ENCODE measurements around the gene SMAD6. TPM values are rescaled to one million over a fixed set of nuclear protein-coding genes. Genes with fewer than 3 reads are reported as not detected.
A peak's percentile ranks its signal among the peaks of the same experiment; 100 is the strongest.

Gene SMAD6
- total and polyA plus RNA-seq, 10 of the 15 experiments (the other 5 are each of a cell fraction or from before 2014, with no cell fraction given) = under 0.01 to 0.10 (median 0.03) TPM; not detected in 7

DNA sequence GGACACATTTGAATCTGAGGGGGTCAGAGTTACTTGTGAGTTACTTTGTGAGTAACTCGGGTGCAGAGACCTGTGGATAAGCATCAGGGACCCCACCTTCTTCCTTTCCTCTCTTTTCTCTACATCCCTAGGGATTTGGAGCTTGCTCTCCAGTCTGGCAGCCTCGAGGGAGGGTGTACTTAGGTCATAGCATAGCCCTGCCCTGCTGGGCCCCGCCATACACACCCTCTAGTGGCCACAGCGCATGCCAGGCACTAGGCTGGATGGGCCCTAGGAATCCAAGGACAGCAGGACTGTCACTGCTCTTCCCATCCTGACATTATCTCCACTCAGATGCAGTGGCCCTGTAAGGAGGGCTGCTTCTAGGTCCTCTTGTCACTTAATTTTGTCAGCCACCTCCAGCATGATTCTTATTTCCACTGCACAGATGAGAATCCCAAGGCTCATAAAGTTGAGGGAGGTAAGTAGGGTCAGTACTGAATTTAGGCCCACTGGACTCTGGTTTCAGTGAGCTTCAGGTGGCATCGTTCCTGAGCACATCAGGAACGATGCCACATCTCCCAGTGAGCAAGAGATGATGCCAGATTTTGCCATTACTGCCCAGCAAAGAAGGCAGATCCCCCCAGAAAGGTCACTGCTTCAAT lies 3.6 kb upstream of the SMAD6 start:
- WGBS (ENCODE audit: insufficient coverage, insufficient replicate concordance, low lambda C conversion rate, missing lambda C conversion rate) = 28% methylated on average over 6 of the region's 6 CpGs
- intact Hi-C loops (cut with micrococcal nuclease; ENCODE audit: unreplicated experiment) = loop anchor here (10.0 kb wide), 1 partner anchor 156 kb away; no protein-coding TSS in a partner anchor
- no peak overlapping the region for H3K9ac ChIP-seq (ENCODE audit: control insufficient read depth, insufficient read depth, low read length)
- FAIRE-seq (no peak), DNase-seq (ENCODE audit: low read depth, low spot score) (no peak), ATAC-seq (peak; percentile 49)
- peaks cover 15% of the 10 kb centered on the region for H3K4me1 ChIP-seq (ENCODE audit: control insufficient read depth, insufficient read depth, low read length)
- no peak overlapping the region for H2AFZ ChIP-seq (ENCODE audit: control insufficient read depth, low read depth, low read length)
- H3K36me3 ChIP-seq (ENCODE audit: control insufficient read depth in 2 of 2, insufficient read depth in 2 of 2, low read length in 1 of 2) = no peaks in the 10 kb centered on the region
- SMC1A ChIA-PET (ENCODE audit: uncharacterized antibody, unreplicated experiment) = no interaction called here
- CTCF ChIA-PET = interaction anchor here (2.0 kb wide), 1 partner anchor 80 kb away, joined by 7 read pairs; no protein-coding TSS in a partner anchor
- no peaks in the 10 kb centered on the region for H4K20me1 ChIP-seq (ENCODE audit: control insufficient read depth, insufficient read depth)
- H3K9me3 ChIP-seq (replicated peaks; ENCODE audit: control insufficient read depth, insufficient read depth, low read length) = no peaks in the 10 kb centered on the region
- H3K4me3 ChIP-seq = no peak overlapping the region
- in situ Hi-C loops (cut with MboI) = no loop called here
- H3K27ac ChIP-seq (ENCODE audit: control insufficient read depth, insufficient read depth) = no peak overlapping the region
- RAD21 ChIA-PET (ENCODE audit: unreplicated experiment) = no interaction called here
- no TSS peak for BruUV-seq (replicated peaks)
- POLR2A ChIA-PET = no interaction called here
- no peaks in the 10 kb centered on the region for H3K79me2 ChIP-seq (ENCODE audit: control insufficient read depth, insufficient read depth, low read length)
- H3K27me3 ChIP-seq (replicated peaks in 1 of 2; ENCODE audit: control insufficient read depth in 2 of 2, insufficient read depth in 2 of 2, low read length in 1 of 2) = peaks cover 5 to 6% of the 10 kb centered on the region in 2 experiments
- no peak overlapping the region for H3K4me2 ChIP-seq (ENCODE audit: control insufficient read depth, insufficient read depth)
- no peak for TF ChIP-seq MAX (IDR thresholded peaks at IDR 0.05; ENCODE audit: low read depth, low read length)
- TF ChIP-seq, protein P1, sequence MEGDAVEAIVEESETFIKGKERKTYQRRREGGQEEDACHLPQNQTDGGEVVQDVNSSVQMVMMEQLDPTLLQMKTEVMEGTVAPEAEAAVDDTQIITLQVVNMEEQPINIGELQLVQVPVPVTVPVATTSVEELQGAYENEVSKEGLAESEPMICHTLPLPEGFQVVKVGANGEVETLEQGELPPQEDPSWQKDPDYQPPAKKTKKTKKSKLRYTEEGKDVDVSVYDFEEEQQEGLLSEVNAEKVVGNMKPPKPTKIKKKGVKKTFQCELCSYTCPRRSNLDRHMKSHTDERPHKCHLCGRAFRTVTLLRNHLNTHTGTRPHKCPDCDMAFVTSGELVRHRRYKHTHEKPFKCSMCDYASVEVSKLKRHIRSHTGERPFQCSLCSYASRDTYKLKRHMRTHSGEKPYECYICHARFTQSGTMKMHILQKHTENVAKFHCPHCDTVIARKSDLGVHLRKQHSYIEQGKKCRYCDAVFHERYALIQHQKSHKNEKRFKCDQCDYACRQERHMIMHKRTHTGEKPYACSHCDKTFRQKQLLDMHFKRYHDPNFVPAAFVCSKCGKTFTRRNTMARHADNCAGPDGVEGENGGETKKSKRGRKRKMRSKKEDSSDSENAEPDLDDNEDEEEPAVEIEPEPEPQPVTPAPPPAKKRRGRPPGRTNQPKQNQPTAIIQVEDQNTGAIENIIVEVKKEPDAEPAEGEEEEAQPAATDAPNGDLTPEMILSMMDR (IDR thresholded peaks at IDR 0.05 in 2 of 3, conservative IDR thresholded peaks at IDR 0.05 in 1 of 3; ENCODE audit: control insufficient read depth in 2 of 3, extremely low read depth in 1 of 3, insufficient read depth in 1 of 3, low read depth in 3 of 3, low read length in 3 of 3) = peak; percentile 45 to 77 (median 51)
- TF ChIP-seq SMC3 (IDR thresholded peaks at IDR 0.05; ENCODE audit: borderline replicate concordance, low read length) = peak; percentile 31; the same call in 1 of the 2 replicates

- 98% methylated on average over 6 of the region's 6 CpGs for WGBS (ENCODE audit: insufficient coverage, insufficient replicate concordance, low lambda C conversion rate, missing lambda C conversion rate)
- Histone ChIP-seq H3K4me1 (ENCODE audit: control insufficient read depth, insufficient read depth, low read length) (peaks cover 15% of the 10 kb centered on the region), H3K27ac (ENCODE audit: control insufficient read depth, insufficient read depth) (no peak overlapping the region), H3K36me3 (ENCODE audit: control insufficient read depth in 2 of 2, insufficient read depth in 2 of 2, low read length in 1 of 2) (no peaks in the 10 kb centered on the region), H3K4me3 (no peak overlapping the region), H3K27me3 (replicated peaks in 1 of 2; ENCODE audit: control insufficient read depth in 2 of 2, insufficient read depth in 2 of 2, low read length in 1 of 2) (peaks cover 5 to 10% of the 10 kb centered on the region in 2 experiments), H4K20me1 (ENCODE audit: control insufficient read depth, insufficient read depth) (no peaks in the 10 kb centered on the region), H2AFZ (ENCODE audit: control insufficient read depth, low read depth, low read length) (no peak overlapping the region), H3K9ac (ENCODE audit: control insufficient read depth, insufficient read depth, low read length) (no peak overlapping the region), H3K9me3 (replicated peaks; ENCODE audit: control insufficient read depth, insufficient read depth, low read length) (no peaks in the 10 kb centered on the region), H3K4me2 (ENCODE audit: control insufficient read depth, insufficient read depth) (no peak overlapping the region), H3K79me2 (ENCODE audit: control insufficient read depth, insufficient read depth, low read length) (no peaks in the 10 kb centered on the region)
- FAIRE-seq (no peak), DNase-seq (ENCODE audit: low read depth, low spot score) (no peak), ATAC-seq (no peak)
- ChIA-PET RAD21 (ENCODE audit: unreplicated experiment) (interaction anchor here (1.0 kb wide), 1 partner anchor 15 kb away, joined by 3 read pairs; no protein-coding TSS in a partner anchor), CTCF (no interaction called here), POLR2A (no interaction called here), SMC1A (ENCODE audit: uncharacterized antibody, unreplicated experiment) (no interaction called here)
- in situ Hi-C loops (cut with MboI) (no loop called here), intact Hi-C loops (cut with micrococcal nuclease; ENCODE audit: unreplicated experiment) (loop anchor here (10.0 kb wide), 1 partner anchor 156 kb away; no protein-coding TSS in a partner anchor)
- BruUV-seq (replicated peaks) = no TSS peak
- TF ChIP-seq MEF2B (IDR thresholded peaks at IDR 0.05; ENCODE audit: partially characterized antibody, poor library complexity, severe bottlenecking) = no peak
- no peak for TF ChIP-seq ETV6 (conservative IDR thresholded peaks at IDR 0.05 in 1 of 2, IDR thresholded peaks at IDR 0.05 in 1 of 2; ENCODE audit: borderline replicate concordance in 1 of 2, low read depth in 1 of 2)
- no peak for TF ChIP-seq BCL3 (IDR thresholded peaks at IDR 0.05; ENCODE audit: borderline replicate concordance, insufficient read depth, low read depth, low read length, poor library complexity, severe bottlenecking)
- no peak for TF ChIP-seq HDAC2 (IDR thresholded peaks at IDR 0.05)
- TF ChIP-seq SUPT20H (IDR thresholded peaks at IDR 0.05; ENCODE audit: borderline replicate concordance, control insufficient read depth, low read depth, low read length) = no peak
Observed at GRCh38 chr15:66698971-66699370, 3.1 kb upstream of the SMAD6 start.

Measured in GM12878 (cell line).